Head of caudate nucleus (tissue), 42 donors: ENCODE measurements around the gene AGAP6.
"Not testable (repeated sequence)": the region's sequence is repeated elsewhere in the genome, so short reads cannot be mapped to it uniquely, and the experiment has no call there.

Experiments used
- DNase-seq, 42 donors: peaks; one replicate each; pipeline versions ENCODE4 v3.0.0 to v3.0.0-alpha.2; 2020 to 2021; ENCODE audit warnings: mixed read lengths in 7 of 42
- intact Hi-C: fragments of 100-400 bp; cut with DNase I; formaldehyde crosslinking; loops from one replicate; pipeline ENCODE4 v1.15.0; 2022

Gene AGAP6

DNA sequence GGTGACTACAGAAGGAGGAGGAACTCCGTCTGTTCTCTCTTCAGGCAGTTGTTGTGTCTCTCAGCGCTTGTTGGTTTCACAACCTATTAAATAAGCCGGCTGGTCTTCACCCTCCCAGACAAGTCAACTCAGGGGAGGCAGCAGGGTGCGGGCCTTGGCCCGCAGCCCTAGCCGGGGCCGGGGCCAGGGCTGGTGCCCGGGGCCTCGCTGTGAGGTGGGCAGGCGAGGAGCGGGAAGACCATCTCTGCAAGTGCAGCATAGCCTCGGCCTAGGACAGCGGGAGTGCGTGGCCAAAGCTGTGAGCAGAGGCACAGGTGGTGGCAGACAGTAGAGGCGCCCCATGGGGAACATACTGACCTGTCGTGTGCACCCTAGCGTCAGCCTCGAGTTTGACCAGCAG is at the start of gene AGAP6:
TSS of gene AGAP6 (plus strand) at position 31 of the 400 bp plus-strand sequence. CDS start at position 341, 310 bp downstream.
- intact Hi-C loops, DNase-seq: not testable (repeated sequence)

DNA sequence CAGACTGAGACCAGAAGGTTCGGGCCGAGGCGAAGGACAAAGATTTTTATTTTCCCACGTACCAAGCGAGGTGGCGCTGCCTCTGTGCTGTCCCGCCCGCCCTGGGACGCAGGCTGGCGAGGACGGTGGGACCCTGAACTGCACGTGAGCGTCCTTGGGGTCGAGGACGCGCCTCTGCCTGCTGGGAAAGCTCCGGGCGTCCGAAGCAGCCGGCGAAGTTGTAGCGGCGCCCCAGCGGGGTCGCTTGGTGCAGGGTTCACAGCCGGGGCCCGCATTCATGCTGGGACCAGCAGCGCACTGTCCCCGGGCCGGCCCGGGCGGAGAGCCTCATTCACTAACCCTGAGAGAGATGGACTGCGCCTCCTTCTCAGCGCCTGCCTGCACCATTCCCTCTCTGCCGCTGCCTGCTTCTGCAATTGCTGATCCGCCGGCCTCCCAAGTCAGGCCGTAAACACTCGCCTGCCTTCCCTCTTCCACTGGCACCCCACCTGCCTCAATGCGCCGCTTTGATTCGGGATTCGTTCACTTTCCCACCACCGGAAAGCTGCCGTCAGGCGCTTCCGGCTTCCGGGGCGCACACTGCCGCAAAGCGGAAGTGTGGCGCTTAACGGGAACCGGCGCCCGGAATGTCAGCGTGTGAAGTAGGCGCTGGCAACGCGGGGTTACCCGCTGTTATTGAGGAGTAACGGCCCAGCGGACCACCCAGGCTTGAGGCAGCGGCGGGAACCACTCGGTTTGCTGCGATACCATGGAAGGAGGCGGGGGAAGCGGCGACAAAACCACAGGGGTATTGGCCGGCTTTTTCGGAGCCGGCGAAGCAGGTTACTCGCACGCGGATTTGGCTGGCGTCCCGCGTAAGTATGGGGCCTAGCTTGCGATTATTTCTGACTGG is 46.5 kb upstream of the AGAP6 start, which contains the start of the genes PARG and TIMM23B:
TSS of gene PARG (minus strand) at position 581 of the 892 bp plus-strand sequence. CDS start at position 279, 302 bp downstream.
TSS of gene TIMM23B (plus strand) at position 607 of the 892 bp plus-strand sequence. CDS start at position 749, 142 bp downstream.
- peak; percentile 59 to 93 (median 82) for DNase-seq
- intact Hi-C loops, result not testable (repeated sequence)

DNA sequence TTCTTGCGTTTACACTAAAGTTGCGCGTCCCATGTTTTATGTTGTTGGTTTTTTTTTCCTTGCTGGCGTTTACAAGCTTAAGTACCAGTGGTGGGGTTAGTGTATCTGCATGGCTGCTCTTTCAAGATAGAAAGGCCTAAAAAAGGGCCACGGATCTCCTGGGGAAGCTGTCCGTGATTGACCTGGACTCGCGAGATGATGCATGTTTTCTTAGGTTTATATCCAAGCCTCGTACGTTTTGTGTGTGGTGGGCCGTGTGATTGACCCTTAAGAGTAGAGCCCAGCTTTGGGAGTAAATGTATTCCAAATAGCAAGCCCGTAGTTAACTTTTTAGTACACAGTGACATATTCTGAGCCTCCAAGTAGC is 45.9 kb upstream of the AGAP6 start:
- intact Hi-C loops, DNase-seq: not testable (repeated sequence)

GRCh38 chr10:49943607-49944006 is 44.6 kb upstream of the AGAP6 start:
- DNase-seq, intact Hi-C loops: not testable (repeated sequence)

DNA sequence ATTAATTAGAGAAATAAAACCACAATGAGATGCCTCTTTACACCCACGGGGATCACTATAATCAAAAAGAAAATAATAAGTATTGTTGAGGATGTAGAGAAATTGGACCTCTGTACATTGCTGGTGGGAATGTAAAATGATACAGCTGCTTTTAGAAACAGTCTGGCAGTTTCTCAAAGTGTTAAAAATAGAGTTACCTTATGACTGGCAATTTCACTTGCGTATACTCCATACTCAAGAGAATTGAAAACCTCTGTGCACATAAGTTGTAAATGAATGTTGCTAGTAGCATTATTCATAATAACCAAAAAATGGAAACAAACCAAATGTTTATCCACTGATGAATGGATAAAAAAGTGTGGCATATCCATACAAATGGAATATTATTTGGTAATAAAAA is 40.1 kb upstream of the AGAP6 start:
- DNase-seq, intact Hi-C loops: not testable (repeated sequence)

DNA sequence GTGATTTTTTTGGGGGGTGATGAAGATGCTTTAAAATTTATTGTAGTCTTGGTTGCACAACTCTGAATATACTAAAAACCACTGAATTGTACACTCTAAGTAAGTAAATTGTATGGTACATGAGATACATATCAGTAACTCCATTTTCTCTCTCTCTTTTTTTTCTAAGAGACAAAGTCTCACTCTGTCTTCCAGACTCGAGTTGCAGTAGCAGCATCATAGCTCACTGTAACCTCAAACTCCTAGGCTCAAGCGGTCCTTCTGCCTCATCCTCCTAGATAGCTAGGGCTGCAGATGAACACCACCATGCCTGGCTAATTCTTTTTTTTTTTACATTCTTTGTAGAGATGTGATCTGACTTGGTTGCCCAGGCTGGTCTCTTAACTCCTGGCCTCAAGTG is 39.5 kb upstream of the AGAP6 start:
- DNase-seq, intact Hi-C loops: not testable (repeated sequence)

- DNase-seq, intact Hi-C loops: not testable (repeated sequence)
Observed at GRCh38 chr10:49952006-49952405, 36.2 kb upstream of the AGAP6 start.

DNA sequence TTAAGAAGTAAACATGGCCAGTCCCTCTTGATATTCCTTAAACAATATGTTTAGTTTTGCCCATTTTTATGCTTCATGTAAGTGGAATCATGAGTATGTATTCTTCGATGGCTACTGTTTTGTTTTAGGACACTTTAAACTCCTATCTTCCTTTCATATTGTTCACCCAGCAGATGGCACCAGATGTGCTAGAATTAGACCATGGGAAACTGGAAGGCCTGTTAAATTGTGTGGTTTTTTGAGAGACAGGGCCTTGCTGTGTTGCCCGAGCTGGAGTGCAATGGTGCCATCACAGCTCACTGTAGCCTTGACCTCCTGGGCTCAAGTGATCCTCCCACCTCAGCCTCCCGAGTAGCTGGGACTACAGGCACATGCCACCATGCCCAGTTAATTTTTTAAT is 35.1 kb upstream of the AGAP6 start:
- DNase-seq, result not testable (repeated sequence)

DNA sequence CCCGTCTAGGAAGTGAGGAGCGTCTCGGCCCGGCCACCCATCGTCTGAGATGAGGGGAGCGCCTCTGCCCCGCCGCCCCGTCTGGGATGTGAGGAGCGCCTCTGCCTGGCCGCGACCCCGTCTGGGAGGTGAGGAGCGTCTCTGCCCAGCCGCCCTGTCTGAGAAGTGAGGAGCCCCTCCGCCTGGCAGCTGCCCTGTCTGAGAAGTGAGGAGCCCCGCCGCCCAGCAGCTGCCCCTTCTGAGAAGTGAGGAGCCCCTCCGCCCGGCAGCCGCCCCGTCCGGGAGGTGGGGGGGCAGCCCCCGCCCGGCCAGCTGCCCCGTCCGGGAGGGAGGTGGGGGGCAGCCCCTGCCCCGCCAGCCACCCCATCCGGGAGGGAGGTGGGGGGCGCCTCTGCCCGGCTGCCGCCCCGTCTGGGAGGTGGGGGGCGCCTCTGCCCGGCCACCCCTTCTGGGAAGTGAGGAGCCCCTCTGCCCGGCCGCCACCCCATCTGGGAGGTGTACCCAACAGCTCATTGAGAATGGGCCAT is 17.8 kb upstream of the AGAP6 start:
- DNase-seq, intact Hi-C loops: not testable (repeated sequence)

More for the DNA sequence above, 35.1 kb upstream of the AGAP6 start:
- intact Hi-C loops, result not testable (repeated sequence)

- intact Hi-C loops, DNase-seq: not testable (repeated sequence)
Observed at GRCh38 chr10:49971466-49971865, 16.7 kb upstream of the AGAP6 start.

- intact Hi-C loops, DNase-seq: not testable (repeated sequence)
Observed at GRCh38 chr10:49972094-49972493, 16.1 kb upstream of the AGAP6 start.

DNA sequence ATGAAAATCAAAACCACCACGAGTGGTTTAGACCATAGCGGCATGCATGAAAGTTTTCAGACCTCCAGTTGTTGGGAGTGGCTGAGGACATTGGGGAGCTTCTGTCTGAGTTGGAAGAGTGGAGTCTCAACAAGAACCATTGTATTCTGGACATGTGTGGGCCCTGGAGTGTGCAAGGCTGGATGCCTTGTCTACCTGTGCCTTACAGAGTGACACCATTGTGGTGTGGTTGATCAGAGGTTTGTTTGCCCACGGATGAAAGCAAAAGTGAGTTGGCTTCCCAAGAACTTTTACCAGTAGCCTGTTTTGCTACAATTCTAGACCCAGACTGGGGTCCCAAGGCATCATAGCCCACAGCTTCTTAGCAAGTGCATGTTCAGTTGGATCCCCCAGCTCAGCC is 10.4 kb upstream of the AGAP6 start:
- intact Hi-C loops, DNase-seq: not testable (repeated sequence)

DNA sequence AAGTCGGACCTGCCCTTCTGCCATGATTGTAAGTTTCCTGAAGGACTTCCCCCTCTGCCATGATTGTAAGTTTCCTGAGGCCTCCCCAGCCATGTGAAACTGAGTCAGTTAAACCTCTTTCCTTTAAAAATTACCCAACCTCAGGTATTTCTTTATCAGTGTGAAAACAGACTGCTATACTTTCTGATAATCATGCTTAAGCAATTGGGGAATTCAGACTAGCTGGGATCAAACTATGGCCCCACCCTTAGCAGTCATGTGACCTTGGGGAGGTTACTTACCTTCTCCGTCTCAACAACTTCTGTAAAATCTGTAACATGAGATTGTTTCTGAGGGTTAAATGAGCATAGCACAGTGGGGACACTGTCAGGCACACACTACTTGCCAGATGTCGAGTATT is 999 bp upstream of the AGAP6 start:
- DNase-seq, intact Hi-C loops: not testable (repeated sequence)

- intact Hi-C loops, DNase-seq: not testable (repeated sequence)
Observed at GRCh38 chr10:49995321-49995720, 7.1 kb downstream of the AGAP6 start.

DNA sequence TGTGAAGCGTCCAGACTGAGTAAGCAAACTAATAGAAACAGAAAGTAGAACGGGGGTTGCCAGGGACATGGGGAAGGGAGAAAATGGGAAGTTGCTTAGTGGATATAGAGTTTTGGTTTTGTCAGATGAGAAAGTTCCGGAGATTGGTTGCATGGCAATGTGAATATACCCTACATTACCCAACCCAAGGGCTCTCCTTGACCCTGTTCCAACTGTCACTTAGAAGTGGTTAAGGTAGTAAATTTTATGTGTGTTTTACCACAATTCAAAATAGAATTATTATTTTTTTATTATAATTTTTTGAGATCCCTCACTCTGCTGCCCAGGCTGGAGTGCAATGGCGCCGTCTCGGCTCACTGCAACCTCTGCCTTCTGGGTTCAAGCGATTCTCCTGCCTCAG is 25.8 kb downstream of the AGAP6 start:
- intact Hi-C loops, DNase-seq: not testable (repeated sequence)

DNA sequence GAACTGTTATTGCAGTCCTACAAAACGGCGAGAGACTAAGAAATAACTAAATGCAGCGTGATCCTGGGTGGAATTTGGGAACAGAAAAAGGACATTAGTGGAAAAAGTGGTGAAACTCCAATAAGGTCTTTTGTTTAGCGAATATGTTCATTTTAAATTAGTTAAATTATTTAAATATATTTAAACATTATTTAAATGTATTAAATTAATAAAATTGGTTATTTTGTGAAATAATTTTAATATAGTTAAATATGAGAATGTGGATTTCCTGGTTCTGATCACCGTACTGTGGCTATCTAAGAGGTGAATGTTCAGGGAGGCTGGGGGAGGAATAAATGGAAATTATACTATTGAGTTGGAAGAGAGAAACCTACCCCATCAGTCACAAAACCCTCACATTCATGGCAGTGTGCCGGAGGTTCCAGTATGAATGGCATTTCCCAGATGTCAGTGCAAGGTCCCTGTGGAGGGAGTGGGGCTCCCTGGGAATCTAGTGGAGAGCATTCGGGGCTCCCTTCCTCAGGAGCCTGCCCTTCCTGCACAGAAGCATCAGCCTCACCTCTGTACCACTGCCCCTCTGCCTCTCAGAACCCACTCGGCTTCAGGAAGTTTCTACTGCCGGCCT is 27.5 kb downstream of the AGAP6 start:
- intact Hi-C loops, DNase-seq: not testable (repeated sequence)

DNA sequence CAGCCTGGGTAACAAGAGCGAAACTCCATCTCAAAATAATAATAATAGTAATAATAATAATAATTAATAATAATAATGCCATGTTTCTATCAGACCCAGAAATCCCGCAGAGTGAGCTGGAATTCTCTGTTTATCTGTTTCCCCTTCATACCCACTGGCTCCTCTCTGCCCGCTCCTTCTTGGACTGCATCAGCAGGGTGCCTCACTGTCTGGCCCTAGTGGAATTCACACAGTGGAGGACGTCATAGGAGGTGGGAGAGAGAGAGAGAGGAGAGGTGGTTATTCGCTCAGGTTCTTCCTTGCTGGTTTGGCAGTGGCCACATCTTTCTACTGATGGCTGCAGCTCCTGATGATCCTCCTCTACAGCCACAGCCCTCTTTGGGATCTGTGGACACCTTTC is 28.7 kb downstream of the AGAP6 start:
- intact Hi-C loops, DNase-seq: not testable (repeated sequence)

DNA sequence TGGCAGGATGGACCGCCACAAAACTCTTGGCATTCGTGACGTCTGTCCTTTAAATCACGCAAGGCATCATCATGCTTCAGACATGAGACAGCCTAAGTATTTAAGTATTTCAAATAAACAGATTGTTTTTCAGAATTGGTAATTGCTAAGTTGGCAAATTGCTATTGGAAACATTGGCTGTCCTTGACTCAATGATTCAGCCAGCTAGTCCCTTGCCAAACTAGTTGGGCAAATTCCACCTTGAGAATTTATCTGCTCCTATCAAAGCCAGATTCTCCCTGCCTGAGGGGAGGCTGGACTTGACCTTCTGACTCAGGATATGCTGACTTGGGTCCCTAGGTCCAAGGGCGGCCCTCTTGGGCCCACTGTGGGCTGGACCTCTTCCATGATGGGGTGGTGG is 29.4 kb downstream of the AGAP6 start:
- intact Hi-C loops, DNase-seq: not testable (repeated sequence)

- intact Hi-C loops, DNase-seq: not testable (repeated sequence)
Observed at GRCh38 chr10:50019279-50019678, 31.1 kb downstream of the AGAP6 start.
